H1 (cell line): ENCODE measurements around the gene DCX. TPM values are rescaled to one million over a fixed set of nuclear protein-coding genes. Genes with fewer than 3 reads are reported as not detected.

ENCODE experiments used
- CTCF ChIA-PET: fragments of 300-600 bp; sonication (Branson Sonifier 250); formaldehyde crosslinking; loops from one replicate; lab custom pipeline; 2021; ENCODE audit not compliant: partially characterized antibody; lab: Charles Lee
- POLR2A ChIA-PET: fragments of 300-600 bp; sonication (Branson Sonifier 250); formaldehyde crosslinking; loops from one replicate; lab custom pipeline; 2021; ENCODE audit warnings: inconsistent platforms; ENCODE audit not compliant: partially characterized antibody; lab: Charles Lee
- DNase-seq, 2 experiments: peaks; one replicate each; pipeline versions ENCODE4 v3.0.0 to v3.0.0-alpha.2; 2010 to 2022; ENCODE audit warnings: low spot score in 2 of 2, low read depth in 1 of 2, mixed read lengths in 1 of 2
- FAIRE-seq: peaks from 2 replicates; lab custom pipeline; 2011; peaks lifted over from hg19 to GRCh38; lab: Jason Lieb, UNC
- H2AFZ ChIP-seq: 2 replicates; pipeline ENCODE4 v1.8.1; 2012; ENCODE audit warnings: low read length, inconsistent platforms
- H2AK5ac ChIP-seq: 2 replicates; pipeline ENCODE4 v1.6.1; 2013; ENCODE audit warnings: low read depth, low read length
- H2BK120ac ChIP-seq: replicated peaks from 2 replicates; pipeline ENCODE3; 2013; ENCODE audit warnings: low read depth, low read length, inconsistent platforms
- H2BK12ac ChIP-seq: 2 replicates; pipeline ENCODE4 v1.6.1; 2013; ENCODE audit warnings: low read depth, low read length
- H2BK15ac ChIP-seq: 2 replicates; pipeline ENCODE4 v1.6.1; 2013; ENCODE audit warnings: low read length
- H2BK20ac ChIP-seq: 2 replicates; pipeline ENCODE4 v1.6.1; 2013; ENCODE audit warnings: low read length
- H2BK5ac ChIP-seq: 2 replicates; pipeline ENCODE4 v1.6.1; 2013; ENCODE audit warnings: low read depth, low read length
- H3K14ac ChIP-seq: 2 replicates; pipeline ENCODE4 v1.6.1; 2013; ENCODE audit warnings: inconsistent platforms; ENCODE audit not compliant: insufficient read length
- H3K18ac ChIP-seq: 2 replicates; pipeline ENCODE4 v1.6.1; 2013; ENCODE audit warnings: low read length; ENCODE audit errors: extremely low read depth
- H3K23ac ChIP-seq: 2 replicates; pipeline ENCODE4 v1.6.1; 2013; ENCODE audit warnings: inconsistent platforms; ENCODE audit not compliant: insufficient read length
- H3K23me2 ChIP-seq: 2 replicates; pipeline ENCODE4 v1.6.1; 2013; ENCODE audit warnings: low read depth, low read length
- H3K27ac ChIP-seq: 2 replicates; pipeline ENCODE4 v1.6.1; 2011; ENCODE audit warnings: low read depth, low read length, inconsistent platforms
- H3K27me3 ChIP-seq, 4 experiments: replicated peaks in 1 of 4; 1 replicate in 1 of 4; 2 replicates in 3 of 4; pipeline versions ENCODE4 v1.6.1 to v1.8.1; 2011 to 2013; ENCODE audit warnings: low read length in 3 of 4, mild to moderate bottlenecking in 3 of 4, inconsistent platforms in 2 of 4, mixed read lengths in 2 of 4, moderate library complexity in 1 of 4; ENCODE audit not compliant: control insufficient read depth in 3 of 4, insufficient read depth in 3 of 4; ENCODE audit errors: extremely low read depth in 1 of 4
- H3K36me3 ChIP-seq, 4 experiments: 2 replicates each; pipeline versions ENCODE4 v1.6.1 to v1.8.1; 2011 to 2013; ENCODE audit warnings: mild to moderate bottlenecking in 4 of 4, low read length in 3 of 4, moderate library complexity in 2 of 4, control low read depth in 1 of 4, inconsistent platforms in 1 of 4; ENCODE audit not compliant: insufficient read depth in 4 of 4, control insufficient read depth in 2 of 4
- H3K4ac ChIP-seq: replicated peaks from 2 replicates; pipeline ENCODE3; 2013; ENCODE audit warnings: low read length, low read depth, mixed read lengths, inconsistent platforms; ENCODE audit not compliant: insufficient read length
- H3K4me1 ChIP-seq, 4 experiments: replicated peaks in 1 of 4; 1 replicate in 1 of 4; 2 replicates in 3 of 4; pipeline versions ENCODE4 v1.6.1 to v1.8.1; 2011 to 2013; ENCODE audit warnings: low read length in 3 of 4, inconsistent platforms in 2 of 4, mixed read lengths in 1 of 4; ENCODE audit not compliant: insufficient read depth in 4 of 4, control insufficient read depth in 3 of 4
- H3K4me2 ChIP-seq, 2 experiments: 2 replicates each; pipeline versions ENCODE4 v1.6.1 to v1.8.1; 2011 to 2013; ENCODE audit warnings: low read depth in 2 of 2, low read length in 2 of 2, control low read depth in 1 of 2, inconsistent platforms in 1 of 2, mild to moderate bottlenecking in 1 of 2; ENCODE audit not compliant: insufficient read depth in 1 of 2
- H3K4me3 ChIP-seq, 4 experiments: fragments of 200-600, 300-600 bp in 1 of 4; sonication (generic), shearing (Covaris generic), sonication (Bioruptor Twin) in 1 of 4; 2 replicates each; pipeline versions ENCODE4 v1.5.1 to v1.8.1; 2011 to 2016; ENCODE audit warnings: low read length in 4 of 4, low read depth in 3 of 4, control low read depth in 2 of 4, inconsistent platforms in 2 of 4, mild to moderate bottlenecking in 2 of 4, mixed read lengths in 1 of 4, moderate library complexity in 1 of 4; ENCODE audit not compliant: insufficient read depth in 2 of 4; ENCODE audit errors: extremely low read depth in 1 of 4
- H3K56ac ChIP-seq: replicated peaks from 2 replicates; pipeline ENCODE3; 2013; ENCODE audit warnings: low read depth, mild to moderate bottlenecking, mixed read lengths, low read length, inconsistent platforms; ENCODE audit not compliant: insufficient read length
- H3K79me1 ChIP-seq: 2 replicates; pipeline ENCODE4 v1.6.1; 2013; ENCODE audit warnings: low read depth, low read length, control low read depth
- H3K79me2 ChIP-seq, 2 experiments: 2 replicates each; pipeline versions ENCODE4 v1.6.1 to v1.8.1; 2012 to 2013; ENCODE audit warnings: low read length in 2 of 2, mild to moderate bottlenecking in 2 of 2, inconsistent platforms in 1 of 2; ENCODE audit not compliant: insufficient read depth in 2 of 2, control insufficient read depth in 1 of 2
- H3K9ac ChIP-seq, 4 experiments: replicated peaks in 1 of 4; 1 replicate in 1 of 4; 2 replicates in 3 of 4; pipeline versions ENCODE4 v1.6.1 to v1.8.1; 2011 to 2013; ENCODE audit warnings: low read depth in 3 of 4, low read length in 3 of 4, control low read depth in 2 of 4, mild to moderate bottlenecking in 2 of 4, moderate library complexity in 2 of 4, inconsistent platforms in 1 of 4; ENCODE audit errors: extremely low read depth in 1 of 4
- H3K9me3 ChIP-seq, 2 experiments: 2 replicates each; pipeline versions ENCODE4 v1.6.1 to v1.8.1; 2012 to 2013; ENCODE audit warnings: mild to moderate bottlenecking in 2 of 2, moderate library complexity in 2 of 2, control low read depth in 1 of 2, inconsistent platforms in 1 of 2, low read depth in 1 of 2, low read length in 1 of 2, mixed read lengths in 1 of 2; ENCODE audit not compliant: insufficient read depth in 2 of 2
- H4K20me1 ChIP-seq, 2 experiments: replicated peaks in 1 of 2; 2 replicates each; pipeline versions ENCODE3 to v1.8.1; 2011 to 2013; ENCODE audit warnings: inconsistent platforms in 2 of 2, low read length in 2 of 2, mild to moderate bottlenecking in 1 of 2; ENCODE audit not compliant: insufficient read depth in 2 of 2, control insufficient read depth in 1 of 2
- H4K5ac ChIP-seq: 2 replicates; pipeline ENCODE4 v1.6.1; 2013; ENCODE audit warnings: low read length, low read depth, mixed read lengths, inconsistent platforms; ENCODE audit not compliant: insufficient read length
- H4K8ac ChIP-seq: 2 replicates; pipeline ENCODE4 v1.8.0; 2013; ENCODE audit warnings: mild to moderate bottlenecking, moderate library complexity, low read length, inconsistent platforms; ENCODE audit not compliant: insufficient read depth; ENCODE audit errors: extremely low read depth
- H4K91ac ChIP-seq: replicated peaks from 2 replicates; pipeline ENCODE3; 2013; ENCODE audit warnings: low read length, mixed read lengths, inconsistent platforms; ENCODE audit not compliant: insufficient read length
- BRCA1 ChIP-seq: IDR thresholded peaks from 2 replicates; pipeline ENCODE4 v1.6.1; 2012; ENCODE audit warnings: low read depth, low read length, improper control_type of control experiment
- EGR1 ChIP-seq: IDR thresholded peaks from 2 replicates; pipeline ENCODE4 v1.6.1; 2011; ENCODE audit warnings: low read depth, low read length, borderline replicate concordance
- EP300 ChIP-seq, 2 experiments: IDR thresholded peaks; 1 replicate in 1 of 2; 2 replicates in 1 of 2; pipeline ENCODE4 v1.6.1; 2011 to 2012; ENCODE audit warnings: low read depth in 2 of 2, low read length in 2 of 2, mild to moderate bottlenecking in 2 of 2, borderline replicate concordance in 1 of 2, inconsistent platforms in 1 of 2, moderate library complexity in 1 of 2
- EZH2 ChIP-seq: fragments of 200-600 bp; sonication (generic); IDR thresholded peaks from 2 replicates; pipeline ENCODE4 v1.7.1; 2012; ENCODE audit warnings: low read depth, mild to moderate bottlenecking, moderate library complexity, low read length, inconsistent platforms; ENCODE audit not compliant: severe bottlenecking
- GABPA ChIP-seq: IDR thresholded peaks from 2 replicates; pipeline ENCODE4 v1.6.1; 2011; ENCODE audit warnings: mild to moderate bottlenecking, low read length, moderate library complexity, borderline replicate concordance; ENCODE audit not compliant: insufficient read depth
- GTF2F1 ChIP-seq: IDR thresholded peaks from 2 replicates; pipeline ENCODE4 v1.6.1; 2012; ENCODE audit warnings: low read depth, low read length, improper control_type of control experiment, borderline replicate concordance
- KDM4A ChIP-seq: IDR thresholded peaks from one replicate; pipeline ENCODE4 v1.7.1; 2012; ENCODE audit warnings: low read depth, mild to moderate bottlenecking, moderate library complexity, low read length, inconsistent platforms; ENCODE audit not compliant: severe bottlenecking
- KDM5A ChIP-seq: fragments of 200-600 bp; IDR thresholded peaks from 2 replicates; pipeline ENCODE4 v1.7.1; 2012; ENCODE audit warnings: mild to moderate bottlenecking, low read length, inconsistent platforms, mixed read lengths
- MAX ChIP-seq: IDR thresholded peaks from 2 replicates; pipeline ENCODE4 v1.6.1; 2012; ENCODE audit warnings: inconsistent platforms
- POU5F1 ChIP-seq: IDR thresholded peaks from 2 replicates; pipeline ENCODE4 v1.6.1; 2011; ENCODE audit warnings: low read depth, mild to moderate bottlenecking, low read length, moderate library complexity
- RBBP5 ChIP-seq: IDR thresholded peaks from 2 replicates; pipeline ENCODE4 v1.7.1; 2012; ENCODE audit warnings: low read depth, mild to moderate bottlenecking, inconsistent platforms, low read length, moderate library complexity, borderline replicate concordance
- RXRA ChIP-seq: IDR thresholded peaks from 2 replicates; pipeline ENCODE4 v1.6.1; 2011; ENCODE audit warnings: low read depth, mild to moderate bottlenecking, low read length, moderate library complexity; ENCODE audit not compliant: insufficient read depth
- SAP30 ChIP-seq: fragments of 300-600 bp; sonication (generic); IDR thresholded peaks from 2 replicates; pipeline ENCODE4 v1.7.1; 2012; ENCODE audit warnings: low read length, moderate library complexity, mild to moderate bottlenecking, inconsistent platforms; ENCODE audit not compliant: insufficient read depth, insufficient replicate concordance
- SP2 ChIP-seq: IDR thresholded peaks from 2 replicates; pipeline ENCODE4 v1.6.1; 2012; ENCODE audit warnings: mild to moderate bottlenecking, low read length, inconsistent platforms
- WGBS, 2 experiments: shearing (Covaris generic) in 1 of 2; methylation state at CpG; one replicate each; pipeline versions ENCODE4 v1.1.6 to v1.1.7; 2013 to 2015; ENCODE audit warnings: low lambda C conversion rate in 2 of 2, mixed read lengths in 2 of 2, inconsistent platforms in 1 of 2, low coverage in 1 of 2, missing lambda C conversion rate in 1 of 2; ENCODE audit not compliant: insufficient replicate concordance in 2 of 2, insufficient coverage in 1 of 2, insufficient read length in 1 of 2; ENCODE audit errors: extremely low coverage in 1 of 2, missing lambda C conversion rate in 1 of 2; 5-methylcytosine and 5-hydroxymethylcytosine counted together
- polyA plus RNA-seq, 7 experiments: library from polyadenylated mRNA; depleted of rRNA in 3 of 7; stranded (reverse) in 5 of 7; unstranded in 2 of 7; fragments of >200 nt in 5 of 7; fragments of 200-250 nt in 2 of 7; gene quantifications; 1 replicate in 5 of 7; 2 replicates in 1 of 7; 4 replicates in 1 of 7; pipeline versions ENCODE4 v1.2.1 to v1.2.3, GENCODE V29; 2011 to 2013; ENCODE audit warnings: missing spikeins in 2 of 7, mixed read lengths in 2 of 7
- total RNA-seq: library from RNA; stranded (reverse); fragmentation: NEBNext Ultra II Directional; extraction: Animal tissue kit (Norgen Biotek cat#: 25700); gene quantifications from 2 replicates; pipeline ENCODE4 v1.2.1, GENCODE V29; 2021

The DCX gene
- total and polyA plus RNA-seq, 2 of the 8 experiments (the other 6 are each of a cell fraction or from before 2014, with no cell fraction given) = 1.3 to 3.3 TPM

- no peak overlapping the region for H3K4me3 ChIP-seq
- no peak for FAIRE-seq
- no peak overlapping the region for H3K9ac ChIP-seq
These were observed 143.5 kb downstream of the DCX start for GRCh38 chrX:111268506-111268905.

More at GRCh38 chrX:111268506-111268905, 143.5 kb downstream of the DCX start:
- Histone ChIP-seq H2BK20ac (no peak overlapping the region), H3K23ac (no peak overlapping the region), H3K18ac (no peak overlapping the region), H3K27me3 (no peaks in the 10 kb centered on the region), H2BK5ac (no peak overlapping the region), H3K36me3 (no peaks in the 10 kb centered on the region), H4K91ac (no peak overlapping the region), H3K56ac (no peak overlapping the region), H3K27ac (no peak overlapping the region), H2AK5ac (no peak overlapping the region), H4K20me1 (no peaks in the 10 kb centered on the region), H2BK12ac (no peak overlapping the region), H3K4me2 (no peak overlapping the region), H3K79me2 (no peaks in the 10 kb centered on the region), H3K79me1 (no peaks in the 10 kb centered on the region), H2AFZ (no peak overlapping the region), H4K5ac (no peak overlapping the region), H2BK15ac (no peak overlapping the region), H3K9me3 (no peaks in the 10 kb centered on the region), H3K4ac (no peak overlapping the region), H2BK120ac (no peak overlapping the region), H3K4me1 (peaks cover 0 to 6% (median 3%) of the 10 kb centered on the region in 4 experiments; a peak in 3 of 7 replicates), H3K14ac (no peak overlapping the region), H3K23me2 (no peaks in the 10 kb centered on the region), H4K8ac (no peak overlapping the region)
- TF ChIP-seq BRCA1 (no peak), KDM4A (no peak), KDM5A (no peak), EZH2 (no peak), MAX (no peak), SP2 (no peak), EP300 (IDR thresholded peaks at IDR 0.05; ENCODE audit: borderline replicate concordance in 1 of 2, low read depth in 2 of 2, low read length in 2 of 2) (no peak), RBBP5 (no peak), POU5F1 (no peak), EGR1 (no peak), SAP30 (no peak), RXRA (no peak), GTF2F1 (no peak), GABPA (no peak)
- no peak for DNase-seq
- ChIA-PET CTCF (no interaction called here), POLR2A (no interaction called here)
- 63% methylated on average over 2 of the region's 2 CpGs; no CpG with 5 or more reads in 1 of the 2 experiments for WGBS, 2 experiments
